RWPE2 (cell line): ENCODE measurements around the gene RUSF1.

Source experiments
- ATAC-seq: fragments of 200-7000 bp; cut with Tn5 transposase; 3 replicates; pipeline ENCODE4 v1.9.1; 2021; ENCODE audit warnings: low read depth
- DNase-seq: peaks from one replicate; pipeline ENCODE4 v3.0.0-alpha.2; 2020; ENCODE audit warnings: low spot score
- H3K27ac ChIP-seq: fragments of 450-650 bp; 2 replicates; pipeline ENCODE4 v1.5.1; 2017; ENCODE audit warnings: mild to moderate bottlenecking; ENCODE audit not compliant: poor library complexity, severe bottlenecking
- H3K27me3 ChIP-seq: fragments of 250-450 bp; sonication (Bioruptor Pico); 2 replicates; pipeline ENCODE4 v1.5.1; 2021; ENCODE audit warnings: mild to moderate bottlenecking, moderate library complexity; ENCODE audit not compliant: insufficient read depth, poor library complexity, severe bottlenecking
- H3K36me3 ChIP-seq: fragments of 250-450 bp; sonication (Bioruptor Pico); 2 replicates; pipeline ENCODE4 v1.5.1; 2020; ENCODE audit warnings: low read depth, mild to moderate bottlenecking, moderate library complexity
- H3K4me1 ChIP-seq: fragments of 250-450 bp; sonication (Bioruptor Pico); 2 replicates; pipeline ENCODE4 v1.5.1; 2021; ENCODE audit warnings: mild to moderate bottlenecking, moderate library complexity; ENCODE audit not compliant: insufficient read depth, poor library complexity, severe bottlenecking
- H3K4me3 ChIP-seq: fragments of 250-450 bp; sonication (Bioruptor Pico); 2 replicates; pipeline ENCODE4 v1.5.1; 2021; ENCODE audit warnings: mild to moderate bottlenecking, moderate library complexity; ENCODE audit not compliant: severe bottlenecking
- H3K9me3 ChIP-seq: fragments of 250-450 bp; sonication (Bioruptor Pico); 2 replicates; pipeline ENCODE4 v1.5.1; 2021; ENCODE audit warnings: mild to moderate bottlenecking, moderate library complexity; ENCODE audit not compliant: severe bottlenecking
- CTCF ChIP-seq: fragments of 450-650 bp; IDR thresholded peaks from one replicate; pipeline ENCODE4 v1.5.1; 2017; ENCODE audit warnings: mild to moderate bottlenecking, moderate library complexity; ENCODE audit not compliant: poor library complexity, severe bottlenecking

RUSF1 gene

GRCh38 chr16:31467151-31467773 is 40.9 kb downstream of the RUSF1 start:
- Histone ChIP-seq H3K27me3 (no peaks in the 10 kb centered on the region), H3K4me1 (peaks cover 9% of the 10 kb centered on the region), H3K27ac (no peak overlapping the region), H3K4me3 (no peak overlapping the region), H3K36me3 (0 out of 2 replicates have a peak, but pooled peaks cover 3% of the 10 kb centered on the region), H3K9me3 (no peaks in the 10 kb centered on the region)
- ATAC-seq = no peak
- no peak for TF ChIP-seq CTCF
- no peak for DNase-seq

GRCh38 chr16:31466381-31466841 is 41.8 kb downstream of the RUSF1 start:
- H3K27me3 ChIP-seq = no peaks in the 10 kb centered on the region
- H3K4me1 ChIP-seq = peaks cover 7% of the 10 kb centered on the region
- DNase-seq = no peak
- TF ChIP-seq CTCF = no peak
- ATAC-seq = no peak
- no peak overlapping the region for H3K4me3 ChIP-seq
- no peak overlapping the region for H3K27ac ChIP-seq
- H3K9me3 ChIP-seq = no peaks in the 10 kb centered on the region
- 0 out of 2 replicates have a peak, but pooled peaks cover 3% of the 10 kb centered on the region for H3K36me3 ChIP-seq

GRCh38 chr16:31465788-31466370 is 42.3 kb downstream of the RUSF1 start:
- H3K4me1 ChIP-seq = peaks cover 3% of the 10 kb centered on the region
- H3K27me3 ChIP-seq = no peaks in the 10 kb centered on the region
- ATAC-seq (no peak), DNase-seq (no peak)
- no peaks in the 10 kb centered on the region for H3K9me3 ChIP-seq
- H3K27ac ChIP-seq = no peak overlapping the region
- H3K4me3 ChIP-seq = no peak overlapping the region
- TF ChIP-seq CTCF = no peak
- 0 out of 2 replicates have a peak, but pooled peaks cover 3% of the 10 kb centered on the region for H3K36me3 ChIP-seq

GRCh38 chr16:31464781-31465260 is 43.4 kb downstream of the RUSF1 start:
- H3K36me3 ChIP-seq = 0 out of 2 replicates have a peak, but pooled peaks cover 3% of the 10 kb centered on the region
- H3K4me3 ChIP-seq = no peak overlapping the region
- DNase-seq (no peak), ATAC-seq (no peak)
- H3K27ac ChIP-seq = no peak overlapping the region
- H3K4me1 ChIP-seq = peaks cover 10% of the 10 kb centered on the region
- TF ChIP-seq CTCF = no peak
- no peaks in the 10 kb centered on the region for H3K27me3 ChIP-seq
- no peaks in the 10 kb centered on the region for H3K9me3 ChIP-seq

DNA sequence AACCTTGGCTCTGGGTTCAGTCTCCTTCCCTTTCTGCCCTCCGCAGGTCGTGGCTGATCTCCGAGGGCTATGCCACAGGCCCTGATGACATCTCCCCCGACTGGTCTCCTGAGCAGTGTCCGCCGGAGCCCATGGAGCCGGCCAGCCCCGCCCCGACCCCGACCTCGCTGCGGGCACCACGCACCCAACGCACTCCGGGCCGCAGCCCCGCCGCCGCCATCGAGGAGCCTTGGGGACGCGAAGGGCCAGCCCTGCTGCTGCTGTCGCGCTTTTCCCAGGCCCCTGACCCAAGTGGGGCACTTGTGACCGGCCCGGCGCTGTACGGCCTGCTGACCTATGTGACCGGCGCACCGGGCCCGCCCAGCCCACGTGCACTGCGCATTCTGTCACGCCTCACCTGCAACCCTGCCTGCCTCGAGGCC is 43.8 kb downstream of the RUSF1 start:
- H3K27me3 ChIP-seq = no peaks in the 10 kb centered on the region
- no peak overlapping the region for H3K4me3 ChIP-seq
- 0 out of 2 replicates have a peak, but pooled peaks cover 3% of the 10 kb centered on the region for H3K36me3 ChIP-seq
- TF ChIP-seq CTCF = no peak
- no peak overlapping the region for H3K27ac ChIP-seq
- H3K4me1 ChIP-seq = peaks cover 10% of the 10 kb centered on the region
- ATAC-seq (no peak), DNase-seq (no peak)
- no peaks in the 10 kb centered on the region for H3K9me3 ChIP-seq
